Measurements from ENCODE around the gene FOXD2. TPM values are rescaled to one million over a fixed set of nuclear protein-coding genes. Genes with fewer than 3 reads are reported as not detected.

FOXD2 gene
- polyA plus RNA-seq, 1 of the 3 experiments (the other 2 are of a cell fraction): not detected

DNA sequence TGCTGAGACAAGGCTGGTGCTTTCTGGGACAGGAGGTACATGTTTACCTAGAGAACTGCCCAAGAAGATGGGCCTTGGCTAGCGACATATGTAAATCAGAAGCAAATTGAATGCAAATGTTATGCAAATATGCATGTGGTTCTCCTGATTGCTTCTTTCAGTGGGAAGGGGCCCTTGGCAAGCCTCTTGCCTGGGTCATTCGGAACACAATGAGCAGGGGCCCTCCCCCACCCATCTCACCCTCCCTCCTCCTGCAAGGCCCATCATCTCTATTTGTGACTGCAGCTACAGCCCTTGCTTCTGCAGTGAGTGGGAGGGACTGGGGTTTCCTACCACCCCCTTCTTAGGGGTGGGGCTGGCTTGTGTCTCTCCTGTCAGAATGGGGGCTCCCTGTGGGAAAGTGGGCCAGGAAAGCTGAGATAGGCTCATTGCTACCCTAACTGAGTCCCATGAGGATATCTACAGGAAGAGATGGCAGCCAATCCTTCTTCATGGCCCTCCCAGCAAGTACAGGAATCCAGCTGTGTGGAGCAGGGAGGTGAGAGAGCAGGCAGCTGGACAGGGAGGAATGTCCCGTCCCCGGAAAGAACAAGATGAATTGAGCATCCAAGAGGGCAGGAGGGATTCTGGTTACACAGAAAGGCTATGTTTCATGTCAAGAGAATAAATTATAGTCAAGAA, 31.0 kb downstream of the FOXD2 start:
- CTCF ChIA-PET: interaction anchor here (3.4 kb wide), 1 partner anchor 32 kb away, joined by 21 read pairs; the partner anchor contains the start of gene FOXD2

DNA sequence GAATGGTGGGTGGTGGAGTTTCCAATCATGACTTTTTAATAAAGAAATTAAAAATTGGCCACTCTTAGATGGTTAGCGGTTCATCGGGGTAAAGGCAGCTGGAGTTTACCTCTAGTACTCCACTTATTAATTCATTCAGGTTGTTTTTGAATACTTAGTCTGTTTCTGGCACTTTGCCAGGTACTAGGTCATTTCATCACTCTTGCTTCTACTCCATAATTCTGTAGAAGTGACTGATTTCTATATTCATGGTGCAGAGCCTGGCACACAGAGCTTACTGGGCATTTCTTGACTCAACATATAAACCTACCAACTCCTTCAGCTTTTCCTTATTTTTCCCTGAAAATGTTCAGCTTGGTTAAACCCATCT, 31.5 kb downstream of the FOXD2 start:
- ChIA-PET POLR2A (no interaction called here), CTCF (interaction anchor here (3.4 kb wide), 1 partner anchor 33 kb away, joined by 21 read pairs; the partner anchor contains the start of gene FOXD2)
- H3K27me3 ChIP-seq (ENCODE audit: insufficient read depth): no peaks in the 10 kb centered on the region; the same call in 1 of the 2 replicates
- H2AFZ ChIP-seq (ENCODE audit: low read depth): no peak overlapping the region
- no peak overlapping the region for H3K4me2 ChIP-seq
- no peaks in the 10 kb centered on the region for H3K9me2 ChIP-seq
- peaks cover 0 to 2% of the 10 kb centered on the region in 2 experiments; a peak in 1 of 4 replicates for H3K4me1 ChIP-seq (ENCODE audit: control insufficient read depth in 1 of 2, insufficient read depth in 2 of 2, low read depth in 1 of 2, low read length in 1 of 2)
- TF ChIP-seq ELF1 (IDR thresholded peaks at IDR 0.05) (no peak), TAF1 (IDR thresholded peaks at IDR 0.05; ENCODE audit: borderline replicate concordance, low read depth, low read length) (no peak), SMC3 (IDR thresholded peaks at IDR 0.05; ENCODE audit: low read depth, low read length) (no peak), JUND (IDR thresholded peaks at IDR 0.05) (no peak), TCF12 (IDR thresholded peaks at IDR 0.05) (no peak), EP300 (IDR thresholded peaks at IDR 0.05; ENCODE audit: borderline replicate concordance in 1 of 2, low read depth in 1 of 2, low read length in 1 of 2) (no peak), FOXM1 (IDR thresholded peaks at IDR 0.05; ENCODE audit: low read depth) (no peak), RXRA (IDR thresholded peaks at IDR 0.05; ENCODE audit: borderline replicate concordance, low read depth) (no peak), MXI1 (IDR thresholded peaks at IDR 0.05; ENCODE audit: low read depth, low read length) (no peak), NRF1 (IDR thresholded peaks at IDR 0.05; ENCODE audit: low read depth, low read length) (no peak), GATA2 (CRISPR knock-in tag; IDR thresholded peaks at IDR 0.05) (no peak), MEF2A (IDR thresholded peaks at IDR 0.05; ENCODE audit: borderline replicate concordance, low read depth) (no peak)
- TF ChIP-seq, protein P1, sequence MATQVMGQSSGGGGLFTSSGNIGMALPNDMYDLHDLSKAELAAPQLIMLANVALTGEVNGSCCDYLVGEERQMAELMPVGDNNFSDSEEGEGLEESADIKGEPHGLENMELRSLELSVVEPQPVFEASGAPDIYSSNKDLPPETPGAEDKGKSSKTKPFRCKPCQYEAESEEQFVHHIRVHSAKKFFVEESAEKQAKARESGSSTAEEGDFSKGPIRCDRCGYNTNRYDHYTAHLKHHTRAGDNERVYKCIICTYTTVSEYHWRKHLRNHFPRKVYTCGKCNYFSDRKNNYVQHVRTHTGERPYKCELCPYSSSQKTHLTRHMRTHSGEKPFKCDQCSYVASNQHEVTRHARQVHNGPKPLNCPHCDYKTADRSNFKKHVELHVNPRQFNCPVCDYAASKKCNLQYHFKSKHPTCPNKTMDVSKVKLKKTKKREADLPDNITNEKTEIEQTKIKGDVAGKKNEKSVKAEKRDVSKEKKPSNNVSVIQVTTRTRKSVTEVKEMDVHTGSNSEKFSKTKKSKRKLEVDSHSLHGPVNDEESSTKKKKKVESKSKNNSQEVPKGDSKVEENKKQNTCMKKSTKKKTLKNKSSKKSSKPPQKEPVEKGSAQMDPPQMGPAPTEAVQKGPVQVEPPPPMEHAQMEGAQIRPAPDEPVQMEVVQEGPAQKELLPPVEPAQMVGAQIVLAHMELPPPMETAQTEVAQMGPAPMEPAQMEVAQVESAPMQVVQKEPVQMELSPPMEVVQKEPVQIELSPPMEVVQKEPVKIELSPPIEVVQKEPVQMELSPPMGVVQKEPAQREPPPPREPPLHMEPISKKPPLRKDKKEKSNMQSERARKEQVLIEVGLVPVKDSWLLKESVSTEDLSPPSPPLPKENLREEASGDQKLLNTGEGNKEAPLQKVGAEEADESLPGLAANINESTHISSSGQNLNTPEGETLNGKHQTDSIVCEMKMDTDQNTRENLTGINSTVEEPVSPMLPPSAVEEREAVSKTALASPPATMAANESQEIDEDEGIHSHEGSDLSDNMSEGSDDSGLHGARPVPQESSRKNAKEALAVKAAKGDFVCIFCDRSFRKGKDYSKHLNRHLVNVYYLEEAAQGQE (IDR thresholded peaks at IDR 0.05; ENCODE audit: low read depth, low read length): no peak
- 71% methylated on average over 2 of the region's 2 CpGs for WGBS (ENCODE audit: low lambda C conversion rate)
- no peaks in the 10 kb centered on the region for H4K20me1 ChIP-seq (ENCODE audit: insufficient read depth)
- no peak overlapping the region for H3K4me3 ChIP-seq (ENCODE audit: low read depth in 2 of 2, low read length in 1 of 2)
- no peak overlapping the region for H3K27ac ChIP-seq (ENCODE audit: low read depth in 2 of 2, low read length in 1 of 2)
- DNase-seq: no peak
- H3K9ac ChIP-seq: no peak overlapping the region
- H3K79me2 ChIP-seq (ENCODE audit: insufficient read depth): no peaks in the 10 kb centered on the region
- no peaks in the 10 kb centered on the region for H3K36me3 ChIP-seq (replicated peaks in 1 of 2; ENCODE audit: control insufficient read depth in 1 of 2, insufficient read depth in 2 of 2, low read length in 1 of 2)
- H3F3A ChIP-seq (replicated peaks; ENCODE audit: insufficient read depth): no peaks in the 10 kb centered on the region
- no peaks in the 10 kb centered on the region for H3K9me3 ChIP-seq

More for the DNA sequence above, 31.0 kb downstream of the FOXD2 start:
- POLR2A ChIA-PET: no interaction called here
- Histone ChIP-seq H3F3A (replicated peaks; ENCODE audit: insufficient read depth) (no peaks in the 10 kb centered on the region), H2AFZ (ENCODE audit: low read depth) (no peak overlapping the region), H3K27ac (ENCODE audit: low read depth in 2 of 2, low read length in 1 of 2) (no peak overlapping the region), H4K20me1 (ENCODE audit: insufficient read depth) (no peaks in the 10 kb centered on the region), H3K9me2 (no peaks in the 10 kb centered on the region), H3K4me2 (no peak overlapping the region), H3K27me3 (ENCODE audit: insufficient read depth) (no peaks in the 10 kb centered on the region; the same call in 1 of the 2 replicates), H3K9ac (no peak overlapping the region), H3K4me1 (ENCODE audit: control insufficient read depth in 1 of 2, insufficient read depth in 2 of 2, low read depth in 1 of 2, low read length in 1 of 2) (no peaks in the 10 kb centered on the region), H3K9me3 (no peaks in the 10 kb centered on the region), H3K4me3 (ENCODE audit: low read depth in 2 of 2, low read length in 1 of 2) (no peak overlapping the region), H3K36me3 (replicated peaks in 1 of 2; ENCODE audit: control insufficient read depth in 1 of 2, insufficient read depth in 2 of 2, low read length in 1 of 2) (no peaks in the 10 kb centered on the region), H3K79me2 (ENCODE audit: insufficient read depth) (no peaks in the 10 kb centered on the region)
- WGBS (ENCODE audit: low lambda C conversion rate): 55% methylated on average over 4 of the region's 4 CpGs
- DNase-seq: no peak
- TF ChIP-seq NFIC (IDR thresholded peaks at IDR 0.05; ENCODE audit: borderline replicate concordance) (no peak), JUND (IDR thresholded peaks at IDR 0.05) (no peak), CHD2 (IDR thresholded peaks at IDR 0.05; ENCODE audit: low read length, partially characterized antibody) (no peak), SMC3 (IDR thresholded peaks at IDR 0.05; ENCODE audit: low read depth, low read length) (no peak), FOXJ3 (CRISPR knock-in tag; IDR thresholded peaks at IDR 0.05) (no peak)
- TF ChIP-seq, protein P2, sequence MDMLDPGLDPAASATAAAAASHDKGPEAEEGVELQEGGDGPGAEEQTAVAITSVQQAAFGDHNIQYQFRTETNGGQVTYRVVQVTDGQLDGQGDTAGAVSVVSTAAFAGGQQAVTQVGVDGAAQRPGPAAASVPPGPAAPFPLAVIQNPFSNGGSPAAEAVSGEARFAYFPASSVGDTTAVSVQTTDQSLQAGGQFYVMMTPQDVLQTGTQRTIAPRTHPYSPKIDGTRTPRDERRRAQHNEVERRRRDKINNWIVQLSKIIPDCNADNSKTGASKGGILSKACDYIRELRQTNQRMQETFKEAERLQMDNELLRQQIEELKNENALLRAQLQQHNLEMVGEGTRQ (IDR thresholded peaks at IDR 0.05; ENCODE audit: borderline replicate concordance, low read depth, low read length): no peak
